ENCODE results near the gene MECP2.

GRCh38 chrX:154063234-154063633 is 34.3 kb downstream of the MECP2 start:
- TF ChIP-seq POLR2AphosphoS5 (IDR thresholded peaks at IDR 0.05; ENCODE audit: low read depth, low read length) (no peak), CTCF (IDR thresholded peaks at IDR 0.05) (no peak), REST (IDR thresholded peaks at IDR 0.05; ENCODE audit: insufficient read depth in 1 of 2, low read depth in 2 of 2, low read length in 1 of 2) (no peak), TCF7L2 (IDR thresholded peaks at IDR 0.05; ENCODE audit: low read depth, low read length) (no peak)
